ENCODE data around the gene C10orf88. TPM values are rescaled to one million over a fixed set of nuclear protein-coding genes. Genes with fewer than 3 reads are reported as not detected.

Gene C10orf88
- total RNA-seq, 4 donors from 2014 or later: 1.5 to 15.8 (median 8.5) TPM

- Histone ChIP-seq H3K27me3 (no peaks in the 10 kb centered on the region), H3K36me3 (no peaks in the 10 kb centered on the region), H3K9me3 (no peaks in the 10 kb centered on the region), H3K4me3 (no peak overlapping the region), H3K27ac (no peak overlapping the region), H3K4me1 (no peaks in the 10 kb centered on the region)
- intact Hi-C loops (cut with DNase I; ENCODE audit: low total_unique reads): no loop called here
- TF ChIP-seq POLR2A (IDR thresholded peaks at IDR 0.05): no peak
- no peak for TF ChIP-seq CTCF (IDR thresholded peaks at IDR 0.05)
- DNase-seq: no peak
Measured at GRCh38 chr10:122998360-122998917, 44.4 kb upstream of the C10orf88 start.

DNA sequence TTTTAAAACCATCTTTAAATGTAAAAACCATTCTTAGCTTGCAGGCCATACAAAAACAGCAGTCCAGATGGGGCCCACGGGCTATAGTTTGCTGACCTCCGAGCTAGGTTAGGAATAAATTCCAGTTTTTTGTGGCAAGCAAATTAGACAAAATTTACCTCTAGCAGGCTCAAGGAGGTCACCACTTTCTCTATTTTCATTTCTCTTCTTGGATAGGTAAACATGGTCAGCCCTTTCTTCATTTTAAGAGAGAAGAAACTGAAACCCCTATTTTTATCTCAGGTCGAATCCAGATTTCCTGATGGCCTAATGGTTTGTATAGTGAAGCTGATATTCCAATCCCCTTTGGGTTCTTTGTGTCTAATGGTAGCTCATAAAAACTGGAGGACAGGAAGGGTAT is 43.8 kb upstream of the C10orf88 start:
- no peak for DNase-seq
- intact Hi-C loops (cut with DNase I; ENCODE audit: low total_unique reads): no loop called here
- Histone ChIP-seq H3K4me3 (no peak overlapping the region), H3K9me3 (no peaks in the 10 kb centered on the region), H3K4me1 (no peaks in the 10 kb centered on the region), H3K36me3 (no peaks in the 10 kb centered on the region), H3K27ac (no peak overlapping the region), H3K27me3 (no peaks in the 10 kb centered on the region)
- TF ChIP-seq CTCF (IDR thresholded peaks at IDR 0.05) (no peak), POLR2A (IDR thresholded peaks at IDR 0.05) (no peak)

DNA sequence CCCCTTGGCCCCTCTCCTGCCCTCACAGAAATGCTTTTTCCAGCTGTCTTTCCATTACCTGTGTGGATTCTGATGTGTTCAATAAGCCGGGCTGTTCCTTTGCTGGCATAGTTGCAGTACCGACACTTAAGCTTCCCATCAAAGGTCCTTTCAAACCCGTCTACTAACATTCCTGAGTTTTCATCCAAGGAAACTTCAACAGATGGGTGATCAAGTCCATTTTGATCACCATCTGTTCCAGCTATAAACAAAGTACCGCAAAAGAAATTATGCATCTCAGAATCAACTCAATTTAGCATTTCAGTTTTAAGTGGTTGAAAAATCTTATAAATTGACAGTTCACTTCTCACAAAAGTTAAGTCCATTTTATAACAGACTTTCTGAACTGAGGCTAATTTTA is 41.9 kb upstream of the C10orf88 start:
- H3K27me3 ChIP-seq: no peaks in the 10 kb centered on the region

DNA sequence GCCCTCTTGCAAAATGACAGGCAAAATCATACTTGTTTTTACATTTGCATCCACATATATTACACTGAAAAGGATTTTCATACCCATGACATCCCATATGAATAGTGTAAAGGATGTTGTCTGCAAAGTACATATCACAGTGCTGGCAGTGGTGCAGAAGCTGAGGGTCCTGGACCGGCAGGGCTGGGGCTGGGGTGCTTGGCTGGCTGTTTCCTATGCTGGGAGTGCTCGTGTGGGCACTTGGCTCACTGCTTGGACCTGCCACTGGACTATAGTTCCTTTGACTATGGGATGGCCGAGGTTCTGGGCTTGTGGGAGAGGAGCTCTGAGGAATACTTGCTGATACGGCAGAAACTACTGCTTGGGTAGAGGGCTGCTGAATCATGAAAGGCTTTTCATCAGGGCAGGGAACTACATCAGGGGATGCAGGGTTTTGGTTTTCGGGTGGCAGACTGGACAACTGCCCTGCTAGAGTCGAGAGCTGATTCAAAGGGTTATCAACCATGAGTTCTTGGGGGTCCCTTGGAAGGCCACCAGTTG is 39.8 kb upstream of the C10orf88 start:
- Histone ChIP-seq H3K27ac (no peak overlapping the region), H3K27me3 (no peaks in the 10 kb centered on the region), H3K4me1 (no peaks in the 10 kb centered on the region), H3K4me3 (no peak overlapping the region), H3K36me3 (no peaks in the 10 kb centered on the region), H3K9me3 (no peaks in the 10 kb centered on the region)
- no peak for DNase-seq
- TF ChIP-seq POLR2A (IDR thresholded peaks at IDR 0.05): no peak
- intact Hi-C loops (cut with DNase I; ENCODE audit: low total_unique reads): no loop called here

More for the DNA sequence above, 41.9 kb upstream of the C10orf88 start:
- Histone ChIP-seq H3K27ac (no peak overlapping the region), H3K9me3 (no peaks in the 10 kb centered on the region), H3K4me1 (no peaks in the 10 kb centered on the region), H3K4me3 (no peak overlapping the region), H3K36me3 (no peaks in the 10 kb centered on the region)
- TF ChIP-seq CTCF (IDR thresholded peaks at IDR 0.05): no peak
- TF ChIP-seq POLR2A (IDR thresholded peaks at IDR 0.05): no peak
- no peak for DNase-seq
- intact Hi-C loops (cut with DNase I; ENCODE audit: low total_unique reads): no loop called here

- no peak overlapping the region for H3K27ac ChIP-seq
- intact Hi-C loops (cut with DNase I; ENCODE audit: low total_unique reads): no loop called here
- TF ChIP-seq CTCF (IDR thresholded peaks at IDR 0.05) (no peak), POLR2A (IDR thresholded peaks at IDR 0.05) (no peak)
- H3K4me1 ChIP-seq: no peaks in the 10 kb centered on the region
- DNase-seq: no peak
- no peaks in the 10 kb centered on the region for H3K36me3 ChIP-seq
- no peak overlapping the region for H3K4me3 ChIP-seq
- no peaks in the 10 kb centered on the region for H3K9me3 ChIP-seq
- no peaks in the 10 kb centered on the region for H3K27me3 ChIP-seq
Measured at GRCh38 chr10:122992031-122992585, 38.1 kb upstream of the C10orf88 start.

Data from uterus (tissue), 4 donors.